ENCODE measurements around the gene WDFY3. TPM values are rescaled to one million over a fixed set of nuclear protein-coding genes. Genes with fewer than 3 reads are reported as not detected.

Gene WDFY3
- total RNA-seq, 1 donor from 2014 or later, result 89.5 TPM

DNA sequence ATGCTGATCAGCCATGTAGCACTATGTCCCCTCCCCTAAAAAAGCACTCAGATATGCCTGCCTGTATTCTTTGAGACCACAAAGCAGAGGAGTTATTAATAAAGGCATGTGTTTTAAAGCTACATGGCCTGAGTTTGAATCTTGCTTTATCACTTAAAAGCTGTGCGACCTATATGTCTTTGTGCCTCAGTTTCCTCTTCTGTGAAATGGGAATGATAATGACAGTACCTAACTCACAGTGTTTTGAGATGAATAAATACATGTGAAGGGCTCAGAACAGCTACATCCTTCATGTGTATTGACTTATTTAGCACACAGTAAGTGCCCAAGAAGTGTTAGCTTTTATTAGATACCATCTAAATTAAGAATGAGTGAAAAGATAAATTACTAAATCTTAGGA is 180.0 kb downstream of the WDFY3 start:
- FAIRE-seq (no peak), DNase-seq (ENCODE audit: low read depth) (no peak)
- no peak overlapping the region for H3K4me3 Mint-ChIP-seq (ENCODE audit: unreplicated experiment)
- H3K9me3 ChIP-seq (ENCODE audit: insufficient read depth, low read depth, low read length), result peaks cover 2% of the 10 kb centered on the region
- no peaks in the 10 kb centered on the region for H3K4me1 Mint-ChIP-seq (ENCODE audit: low read depth, unreplicated experiment)
- no peaks in the 10 kb centered on the region for H3K9me3 Mint-ChIP-seq (ENCODE audit: unreplicated experiment)
- no peak overlapping the region for H2AFZ ChIP-seq (ENCODE audit: low read depth, low read length)
- H3K27me3 ChIP-seq (ENCODE audit: insufficient read depth, low read length), result no peaks in the 10 kb centered on the region
- H3K27me3 Mint-ChIP-seq (ENCODE audit: low read depth, unreplicated experiment), result no peaks in the 10 kb centered on the region
- no peak for TF ChIP-seq EZH2 (IDR thresholded peaks at IDR 0.05; ENCODE audit: insufficient read depth, low read length)
- TF ChIP-seq, protein P1, sequence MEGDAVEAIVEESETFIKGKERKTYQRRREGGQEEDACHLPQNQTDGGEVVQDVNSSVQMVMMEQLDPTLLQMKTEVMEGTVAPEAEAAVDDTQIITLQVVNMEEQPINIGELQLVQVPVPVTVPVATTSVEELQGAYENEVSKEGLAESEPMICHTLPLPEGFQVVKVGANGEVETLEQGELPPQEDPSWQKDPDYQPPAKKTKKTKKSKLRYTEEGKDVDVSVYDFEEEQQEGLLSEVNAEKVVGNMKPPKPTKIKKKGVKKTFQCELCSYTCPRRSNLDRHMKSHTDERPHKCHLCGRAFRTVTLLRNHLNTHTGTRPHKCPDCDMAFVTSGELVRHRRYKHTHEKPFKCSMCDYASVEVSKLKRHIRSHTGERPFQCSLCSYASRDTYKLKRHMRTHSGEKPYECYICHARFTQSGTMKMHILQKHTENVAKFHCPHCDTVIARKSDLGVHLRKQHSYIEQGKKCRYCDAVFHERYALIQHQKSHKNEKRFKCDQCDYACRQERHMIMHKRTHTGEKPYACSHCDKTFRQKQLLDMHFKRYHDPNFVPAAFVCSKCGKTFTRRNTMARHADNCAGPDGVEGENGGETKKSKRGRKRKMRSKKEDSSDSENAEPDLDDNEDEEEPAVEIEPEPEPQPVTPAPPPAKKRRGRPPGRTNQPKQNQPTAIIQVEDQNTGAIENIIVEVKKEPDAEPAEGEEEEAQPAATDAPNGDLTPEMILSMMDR (IDR thresholded peaks at IDR 0.05; ENCODE audit: insufficient read depth, low read depth, low read length), result no peak
- H3K27ac ChIP-seq (ENCODE audit: low read depth, low read length), result no peak overlapping the region
- no peaks in the 10 kb centered on the region for H3K4me1 ChIP-seq (ENCODE audit: insufficient read depth, low read length)
- H4K20me1 ChIP-seq (ENCODE audit: insufficient read depth, low read length), result no peaks in the 10 kb centered on the region
- H3K79me2 ChIP-seq (ENCODE audit: insufficient read depth, low read length), result no peaks in the 10 kb centered on the region
- no peak overlapping the region for H3K4me3 ChIP-seq (ENCODE audit: insufficient read depth, low read depth, low read length)
- peaks cover 39% of the 10 kb centered on the region for H3K36me3 ChIP-seq (ENCODE audit: insufficient read depth, low read length)
- no peak overlapping the region for H3K9ac ChIP-seq (ENCODE audit: low read length)
- H3K27ac Mint-ChIP-seq (ENCODE audit: unreplicated experiment), result no peak overlapping the region
- H3K4me2 ChIP-seq (ENCODE audit: low read length), result no peak overlapping the region
- peaks cover 9% of the 10 kb centered on the region for H3K36me3 Mint-ChIP-seq (ENCODE audit: low read depth, unreplicated experiment)

DNA sequence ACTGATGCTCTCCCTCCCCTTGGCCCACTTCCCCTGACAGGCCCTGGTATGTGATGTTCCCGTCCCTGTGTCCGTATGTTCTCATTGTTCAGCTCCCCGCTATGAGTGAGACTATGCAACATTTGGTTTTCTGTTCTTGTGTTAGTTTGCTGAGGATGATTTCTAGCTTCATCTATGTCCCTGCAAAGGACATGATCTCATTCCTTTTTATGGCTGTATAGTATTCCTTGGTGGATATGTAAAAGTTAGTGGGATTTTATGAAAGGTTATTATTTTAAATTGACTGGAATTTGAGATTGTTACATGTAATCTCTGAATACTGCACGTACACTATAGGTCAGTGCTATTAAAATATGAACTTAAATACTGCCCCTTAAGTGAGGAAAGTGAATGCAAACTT is 184.0 kb downstream of the WDFY3 start:
- H4K20me1 ChIP-seq (ENCODE audit: insufficient read depth, low read length), result no peaks in the 10 kb centered on the region
- peaks cover 14% of the 10 kb centered on the region for H3K36me3 Mint-ChIP-seq (ENCODE audit: low read depth, unreplicated experiment)
- no peak overlapping the region for H3K9ac ChIP-seq (ENCODE audit: low read length)
- no peak overlapping the region for H3K27ac Mint-ChIP-seq (ENCODE audit: unreplicated experiment)
- H3K9me3 Mint-ChIP-seq (ENCODE audit: unreplicated experiment), result no peaks in the 10 kb centered on the region
- H2AFZ ChIP-seq (ENCODE audit: low read depth, low read length), result no peak overlapping the region
- no peak for FAIRE-seq
- H3K27me3 ChIP-seq (ENCODE audit: insufficient read depth, low read length), result no peaks in the 10 kb centered on the region
- H3K4me2 ChIP-seq (ENCODE audit: low read length), result no peak overlapping the region
- TF ChIP-seq, protein P1 (IDR thresholded peaks at IDR 0.05; ENCODE audit: insufficient read depth, low read depth, low read length), result no peak
- no peak for TF ChIP-seq EZH2 (IDR thresholded peaks at IDR 0.05; ENCODE audit: insufficient read depth, low read length)
- no peaks in the 10 kb centered on the region for H3K4me1 Mint-ChIP-seq (ENCODE audit: low read depth, unreplicated experiment)
- H3K9me3 ChIP-seq (ENCODE audit: insufficient read depth, low read depth, low read length), result peaks cover 2% of the 10 kb centered on the region
- no peaks in the 10 kb centered on the region for H3K4me1 ChIP-seq (ENCODE audit: insufficient read depth, low read length)
- DNase-seq (ENCODE audit: low read depth), result no peak
- H3K4me3 Mint-ChIP-seq (ENCODE audit: unreplicated experiment), result no peak overlapping the region
- H3K27ac ChIP-seq (ENCODE audit: low read depth, low read length), result no peak overlapping the region
- H3K4me3 ChIP-seq (ENCODE audit: insufficient read depth, low read depth, low read length), result no peak overlapping the region
- H3K79me2 ChIP-seq (ENCODE audit: insufficient read depth, low read length), result no peaks in the 10 kb centered on the region
- H3K27me3 Mint-ChIP-seq (ENCODE audit: low read depth, unreplicated experiment), result no peaks in the 10 kb centered on the region
- H3K36me3 ChIP-seq (ENCODE audit: insufficient read depth, low read length), result peaks cover 43% of the 10 kb centered on the region

DNA sequence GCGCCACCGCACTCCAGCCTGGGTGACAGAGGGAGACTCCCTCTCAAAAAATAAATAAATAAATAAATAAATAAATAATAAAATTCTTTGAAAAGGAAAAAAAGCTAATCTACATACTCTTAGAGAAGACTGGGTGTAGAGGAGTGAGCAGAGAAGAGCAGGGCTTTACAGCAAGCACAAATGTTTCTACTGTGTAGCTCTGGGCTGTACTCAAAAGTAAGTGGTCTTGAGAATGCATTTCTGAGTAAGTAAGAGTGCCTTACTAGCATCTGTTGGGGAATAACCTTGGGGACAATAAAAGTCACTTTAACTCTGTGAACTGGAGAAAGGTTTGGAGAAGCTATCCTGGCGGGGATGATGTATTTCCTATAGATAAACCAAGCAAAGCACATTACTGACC is 185.8 kb downstream of the WDFY3 start:
- FAIRE-seq (no peak), DNase-seq (ENCODE audit: low read depth) (no peak)
- Histone ChIP-seq H3K27ac (ENCODE audit: low read depth, low read length) (no peak overlapping the region), H3K4me1 (ENCODE audit: insufficient read depth, low read length) (no peaks in the 10 kb centered on the region), H4K20me1 (ENCODE audit: insufficient read depth, low read length) (no peaks in the 10 kb centered on the region), H3K4me3 (ENCODE audit: insufficient read depth, low read depth, low read length) (no peak overlapping the region), H3K9ac (ENCODE audit: low read length) (no peak overlapping the region), H3K4me2 (ENCODE audit: low read length) (no peak overlapping the region), H2AFZ (ENCODE audit: low read depth, low read length) (no peak overlapping the region), H3K79me2 (ENCODE audit: insufficient read depth, low read length) (no peaks in the 10 kb centered on the region), H3K9me3 (ENCODE audit: insufficient read depth, low read depth, low read length) (peaks cover 2% of the 10 kb centered on the region), H3K36me3 (ENCODE audit: insufficient read depth, low read length) (peaks cover 28% of the 10 kb centered on the region), H3K27me3 (ENCODE audit: insufficient read depth, low read length) (no peaks in the 10 kb centered on the region)
- TF ChIP-seq, protein P1 (IDR thresholded peaks at IDR 0.05; ENCODE audit: insufficient read depth, low read depth, low read length), result no peak
- no peak for TF ChIP-seq EZH2 (IDR thresholded peaks at IDR 0.05; ENCODE audit: insufficient read depth, low read length)
- Mint-ChIP-seq H3K27me3 (ENCODE audit: low read depth, unreplicated experiment) (no peaks in the 10 kb centered on the region), H3K4me3 (ENCODE audit: unreplicated experiment) (no peak overlapping the region), H3K4me1 (ENCODE audit: low read depth, unreplicated experiment) (no peaks in the 10 kb centered on the region), H3K9me3 (ENCODE audit: unreplicated experiment) (no peaks in the 10 kb centered on the region), H3K36me3 (ENCODE audit: low read depth, unreplicated experiment) (peaks cover 12% of the 10 kb centered on the region), H3K27ac (ENCODE audit: unreplicated experiment) (no peak overlapping the region)
